Thymus (tissue), 11 donors: ENCODE data around the gene NTM. TPM values are rescaled to one million over a fixed set of nuclear protein-coding genes. Genes with fewer than 3 reads are reported as not detected.

Source experiments
- DNase-seq, 9 donors: peaks; one replicate each; pipeline ENCODE4 v3.0.0-alpha.2; 2013; ENCODE audit warnings: low spot score in 9 of 9, low read depth in 6 of 9, missing footprints in 1 of 9
- H3K27ac ChIP-seq, 2 donors: one replicate each; pipeline ENCODE4 v1.5.1; 2013; ENCODE audit warnings: control low read depth in 1 of 2, low read depth in 1 of 2, low read length in 1 of 2, mild to moderate bottlenecking in 1 of 2, moderate library complexity in 1 of 2
- H3K27me3 ChIP-seq, 2 donors: one replicate each; pipeline ENCODE4 v1.5.1; 2013; ENCODE audit warnings: low read length in 1 of 2; ENCODE audit not compliant: control insufficient read depth in 2 of 2, insufficient read depth in 1 of 2
- H3K36me3 ChIP-seq, 2 donors: one replicate each; pipeline ENCODE4 v1.5.1; 2013; ENCODE audit warnings: low read length in 1 of 2, mild to moderate bottlenecking in 1 of 2, moderate library complexity in 1 of 2; ENCODE audit not compliant: control insufficient read depth in 2 of 2, insufficient read depth in 2 of 2
- H3K4me1 ChIP-seq, 2 donors: one replicate each; pipeline ENCODE4 v1.5.1; 2013; ENCODE audit warnings: low read length in 2 of 2; ENCODE audit not compliant: control insufficient read depth in 2 of 2, insufficient read depth in 2 of 2
- H3K4me3 ChIP-seq, 2 donors: one replicate each; pipeline ENCODE4 v1.5.1; 2013; ENCODE audit warnings: low read length in 2 of 2, control low read depth in 1 of 2, mild to moderate bottlenecking in 1 of 2
- H3K9me3 ChIP-seq, 2 donors: one replicate each; pipeline ENCODE4 v1.5.1; 2013; ENCODE audit warnings: low read length in 1 of 2, mild to moderate bottlenecking in 1 of 2; ENCODE audit not compliant: control insufficient read depth in 2 of 2, insufficient read depth in 1 of 2
- WGBS: extraction: QIAGEN DNeasy Blood & Tissue Kit; methylation state at CpG from one replicate; pipeline ENCODE4 v1.1.7; 2013; 5-methylcytosine and 5-hydroxymethylcytosine counted together
- polyA plus RNA-seq: library from polyadenylated mRNA; stranded (reverse); fragments of 200-250 nt; gene quantifications from one replicate; pipeline ENCODE4 v1.2.3, GENCODE V29; 2013
- total RNA-seq: library from RNA; stranded (reverse); fragments of 120-200 nt; gene quantifications from one replicate; pipeline ENCODE4 v1.2.4, GENCODE V29; 2013
- donor health status: healthy.

NTM gene
- total and polyA plus RNA-seq, 2 donors, result 0.18 to 0.47 TPM

- 89% methylated on average over 13 of the region's 13 CpGs for WGBS
- no peak for DNase-seq
- Histone ChIP-seq H3K36me3 (no peaks in the 10 kb centered on the region), H3K9me3 (no peaks in the 10 kb centered on the region), H3K27me3 (no peaks in the 10 kb centered on the region), H3K27ac (no peak overlapping the region), H3K4me1 (no peaks in the 10 kb centered on the region), H3K4me3 (no peak overlapping the region)
Observed at GRCh38 chr11:132106096-132106982, 735.9 kb downstream of the NTM start.

DNA sequence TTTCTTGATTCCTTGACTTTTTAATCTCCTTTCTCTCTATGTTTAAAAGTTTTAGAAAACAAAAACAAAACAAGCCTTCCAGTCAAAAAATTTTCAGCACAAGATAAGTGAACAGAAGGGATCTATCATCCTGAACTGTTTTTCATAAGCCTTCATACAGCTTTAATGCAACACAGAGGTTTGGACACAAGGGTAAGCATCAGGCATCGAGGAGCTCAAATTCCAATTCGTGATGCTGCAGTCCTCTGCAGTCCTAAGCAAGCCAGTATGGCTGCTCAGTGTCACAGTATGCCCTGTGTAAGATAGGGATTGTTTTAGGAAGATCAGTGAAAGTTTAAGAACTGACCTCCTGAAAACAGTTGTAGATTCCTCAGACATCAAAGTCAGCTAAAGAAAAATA is 740.9 kb downstream of the NTM start:
- no peak overlapping the region for H3K27ac ChIP-seq
- DNase-seq, result no peak
- 90% methylated on average over 2 of the region's 2 CpGs for WGBS
- no peaks in the 10 kb centered on the region for H3K9me3 ChIP-seq
- H3K27me3 ChIP-seq, result no peaks in the 10 kb centered on the region
- no peaks in the 10 kb centered on the region for H3K36me3 ChIP-seq
- H3K4me3 ChIP-seq, result no peak overlapping the region
- H3K4me1 ChIP-seq, result no peaks in the 10 kb centered on the region

GRCh38 chr11:132111838-132112237 is 741.4 kb downstream of the NTM start:
- Histone ChIP-seq H3K4me3 (no peak overlapping the region), H3K9me3 (no peaks in the 10 kb centered on the region), H3K4me1 (no peaks in the 10 kb centered on the region), H3K36me3 (no peaks in the 10 kb centered on the region), H3K27ac (no peak overlapping the region), H3K27me3 (no peaks in the 10 kb centered on the region)
- no peak for DNase-seq
- WGBS, result 93% methylated on average over 5 of the region's 5 CpGs

DNA sequence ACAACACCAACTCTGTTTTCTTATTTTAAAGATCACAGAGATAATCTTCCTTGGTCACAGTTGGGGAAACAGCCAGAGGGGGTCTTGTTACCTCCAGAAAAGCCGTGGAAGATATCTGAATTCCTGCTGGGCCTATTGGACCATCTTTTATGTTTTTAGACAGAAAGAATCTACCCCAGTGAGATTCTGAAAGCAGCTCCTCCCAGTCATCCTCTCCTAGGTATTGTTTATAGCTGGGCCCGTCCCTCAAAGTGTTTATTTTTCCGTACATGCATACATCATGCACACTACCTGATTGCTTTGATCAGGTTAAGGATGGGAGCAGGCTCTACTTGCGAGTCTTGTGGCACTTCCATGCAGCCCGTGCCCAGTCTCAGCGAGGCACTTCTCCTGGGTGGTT is 742.4 kb downstream of the NTM start:
- DNase-seq, result no peak
- Histone ChIP-seq H3K4me3 (no peak overlapping the region), H3K27ac (no peak overlapping the region), H3K4me1 (no peaks in the 10 kb centered on the region), H3K9me3 (no peaks in the 10 kb centered on the region), H3K27me3 (no peaks in the 10 kb centered on the region), H3K36me3 (no peaks in the 10 kb centered on the region)
- 89% methylated on average over 6 of the region's 6 CpGs for WGBS

- Histone ChIP-seq H3K4me3 (no peak overlapping the region), H3K27me3 (no peaks in the 10 kb centered on the region), H3K27ac (no peak overlapping the region), H3K36me3 (no peaks in the 10 kb centered on the region), H3K4me1 (no peaks in the 10 kb centered on the region), H3K9me3 (no peaks in the 10 kb centered on the region)
- WGBS, result 38% methylated on average over 3 of the region's 3 CpGs
- no peak for DNase-seq
Observed at GRCh38 chr11:132114185-132114584, 743.8 kb downstream of the NTM start.

DNA sequence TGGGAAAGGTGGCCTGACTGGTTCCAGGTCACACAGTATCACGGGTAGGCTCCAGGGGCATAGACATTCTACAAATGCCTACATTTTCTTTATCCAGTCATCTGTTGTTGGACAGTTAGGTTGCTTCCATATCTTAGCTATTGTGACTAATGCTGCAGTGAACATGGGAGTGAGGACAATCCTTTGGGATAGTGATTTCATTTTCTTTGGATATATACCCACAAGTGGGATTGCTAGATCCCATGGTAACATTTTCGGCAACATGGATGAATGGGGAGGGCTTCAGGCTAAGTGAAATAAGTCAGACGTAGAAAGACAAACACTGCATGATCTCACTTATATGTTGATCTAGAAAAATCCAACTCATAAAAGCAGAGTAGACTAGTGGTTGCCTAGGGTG is 744.3 kb downstream of the NTM start:
- no peaks in the 10 kb centered on the region for H3K4me1 ChIP-seq
- DNase-seq, result no peak
- H3K27me3 ChIP-seq, result no peaks in the 10 kb centered on the region
- 93% methylated on average over 3 of the region's 3 CpGs for WGBS
- H3K36me3 ChIP-seq, result no peaks in the 10 kb centered on the region
- H3K27ac ChIP-seq, result no peak overlapping the region
- no peak overlapping the region for H3K4me3 ChIP-seq
- no peaks in the 10 kb centered on the region for H3K9me3 ChIP-seq

DNA sequence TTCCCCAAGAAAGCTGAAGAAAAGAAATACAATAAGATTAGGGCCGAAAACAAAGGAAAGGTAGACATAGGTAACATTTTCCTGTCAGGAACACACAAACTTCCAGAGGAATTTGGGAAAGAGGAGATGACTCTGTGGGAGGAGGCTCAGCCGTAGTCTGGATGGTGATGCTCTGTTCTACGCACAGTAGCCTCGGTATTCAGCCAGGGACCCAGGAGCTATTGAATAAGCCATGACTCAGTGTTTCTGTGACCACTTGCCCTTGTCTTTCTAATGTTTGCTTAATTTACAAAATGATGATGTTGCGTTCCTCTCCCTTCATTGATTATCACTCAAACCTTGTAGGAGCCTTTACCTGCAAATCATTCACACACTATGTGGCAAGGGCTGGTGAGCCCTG is 745.0 kb downstream of the NTM start:
- no peaks in the 10 kb centered on the region for H3K4me1 ChIP-seq
- no peak overlapping the region for H3K27ac ChIP-seq
- no peaks in the 10 kb centered on the region for H3K27me3 ChIP-seq
- H3K4me3 ChIP-seq, result no peak overlapping the region
- no peak for DNase-seq
- H3K36me3 ChIP-seq, result no peaks in the 10 kb centered on the region
- no peaks in the 10 kb centered on the region for H3K9me3 ChIP-seq
- 92% methylated on average over 5 of the region's 5 CpGs for WGBS

DNA sequence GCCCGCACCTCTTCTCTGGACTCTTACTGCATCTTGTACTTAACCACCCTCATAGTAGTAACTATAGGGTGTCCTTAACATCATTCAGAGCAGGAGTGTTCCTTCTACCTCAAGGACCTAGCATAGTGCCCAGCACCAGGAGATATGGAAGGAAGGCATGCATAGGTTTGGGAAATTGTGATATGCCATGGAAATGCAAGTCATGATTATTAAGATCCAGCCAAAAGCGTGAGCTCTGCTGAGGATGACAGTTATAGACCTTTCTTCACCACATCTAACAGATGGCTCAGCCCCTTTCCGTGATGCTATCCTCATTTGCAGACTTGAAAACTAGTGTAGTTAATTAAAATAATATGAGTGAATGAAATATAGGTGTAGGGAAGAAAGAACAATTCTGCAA is 746.1 kb downstream of the NTM start:
- H3K4me3 ChIP-seq, result no peak overlapping the region
- 94% methylated on average over 3 of the region's 3 CpGs for WGBS
- no peak for DNase-seq

GRCh38 chr11:132118661-132119060 is 748.2 kb downstream of the NTM start:
- H3K36me3 ChIP-seq, result no peaks in the 10 kb centered on the region
- no peaks in the 10 kb centered on the region for H3K4me1 ChIP-seq
- no peak overlapping the region for H3K4me3 ChIP-seq
- no peaks in the 10 kb centered on the region for H3K9me3 ChIP-seq
- no peak for DNase-seq
- no peak overlapping the region for H3K27ac ChIP-seq
- H3K27me3 ChIP-seq, result no peaks in the 10 kb centered on the region
- 90% methylated on average over 6 of the region's 6 CpGs for WGBS

More for the DNA sequence above, 746.1 kb downstream of the NTM start:
- no peaks in the 10 kb centered on the region for H3K4me1 ChIP-seq
- H3K9me3 ChIP-seq, result no peaks in the 10 kb centered on the region
- no peaks in the 10 kb centered on the region for H3K36me3 ChIP-seq
- no peak overlapping the region for H3K27ac ChIP-seq
- no peaks in the 10 kb centered on the region for H3K27me3 ChIP-seq
